Posterior cingulate gyrus (tissue), 11 donors: ENCODE results near the gene OR8K3.

ENCODE experiments used
- DNase-seq, 10 donors: peaks; one replicate each; pipeline versions ENCODE4 v3.0.0 to v3.0.0-alpha.2; 2020 to 2021; ENCODE audit warnings: mixed read lengths in 3 of 10
- intact Hi-C: fragments of 100-400 bp; cut with DNase I; formaldehyde crosslinking; loops from one replicate; pipeline ENCODE4 v1.15.1; 2023

OR8K3 gene

DNA sequence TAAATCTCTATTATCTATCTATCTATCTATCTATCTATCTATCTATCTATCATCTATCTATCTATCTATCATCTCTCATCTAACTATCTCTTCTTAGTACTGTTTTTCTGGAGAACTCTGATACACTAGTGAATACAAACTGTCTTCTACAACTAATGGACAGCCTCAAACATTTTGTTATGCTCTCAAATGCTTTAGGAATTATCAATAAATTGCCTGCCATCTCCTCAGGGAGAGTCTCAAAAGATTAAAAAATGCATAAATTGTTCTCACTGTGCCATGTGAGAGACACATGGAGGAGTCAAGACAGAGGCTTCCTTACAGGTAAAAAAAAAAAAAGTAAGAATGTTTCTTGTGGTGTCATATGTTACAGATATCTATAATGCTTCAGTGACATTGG, at the start of gene OR8K3:
OR8K3 (plus strand) TSS at position 301 of the 400 bp plus-strand sequence. CDS start 3,163 bp downstream, outside the sequence.
- no peak for DNase-seq
- intact Hi-C loops: no loop called here

DNA sequence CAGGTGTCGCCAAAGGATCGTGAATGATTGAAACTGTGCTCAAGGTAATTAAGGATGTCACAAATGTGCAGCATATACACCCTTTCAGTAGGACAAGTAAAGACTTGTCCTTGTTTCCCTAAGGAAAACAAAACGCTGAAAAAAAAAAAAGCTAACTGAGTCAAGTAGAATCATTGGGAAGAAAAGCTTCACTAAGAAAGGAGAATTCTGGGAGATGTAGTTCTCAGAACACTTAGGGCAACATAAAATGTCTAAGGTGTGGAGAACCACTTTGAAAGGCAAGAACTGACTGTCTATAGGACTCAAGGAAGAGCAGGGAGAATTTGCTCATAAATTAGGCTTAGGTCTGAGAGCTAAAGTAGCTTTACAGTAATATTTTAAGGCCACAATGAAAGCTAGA, 43.9 kb upstream of the OR8K3 start:
- intact Hi-C loops: no loop called here
- DNase-seq: no peak

DNA sequence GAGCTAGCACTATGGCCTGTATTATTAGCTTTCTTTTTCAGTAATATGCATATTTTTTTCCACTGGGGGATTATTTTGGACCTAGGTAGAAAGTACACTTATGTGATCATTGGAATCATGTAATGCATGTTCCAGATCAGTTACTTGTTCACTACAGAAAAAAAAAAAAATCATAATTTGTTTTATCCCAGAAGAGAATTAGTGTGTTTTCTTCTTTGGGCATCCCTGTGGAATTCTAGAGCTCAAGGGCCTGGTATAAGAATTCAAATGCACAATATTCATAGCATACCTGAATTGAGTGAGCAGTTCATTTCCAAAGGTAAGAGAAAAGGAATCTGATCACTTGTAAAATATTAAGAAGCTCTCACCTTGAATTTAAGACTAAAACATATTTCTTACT, 41.1 kb upstream of the OR8K3 start, which contains the start of gene OR5T1:
OR5T1 (plus strand) TSS at position 301 of the 400 bp plus-strand sequence. CDS start 1,485 bp downstream, outside the sequence.
- intact Hi-C loops: no loop called here
- no peak for DNase-seq

GRCh38 chr11:56292154-56292553, 22.8 kb upstream of the OR8K3 start, which contains the start of gene OR8H1:
OR8H1 (minus strand) TSS chr11:56292254; CDS start chr11:56291062, 1,192 bp downstream.
- intact Hi-C loops: no loop called here
- DNase-seq: no peak

DNA sequence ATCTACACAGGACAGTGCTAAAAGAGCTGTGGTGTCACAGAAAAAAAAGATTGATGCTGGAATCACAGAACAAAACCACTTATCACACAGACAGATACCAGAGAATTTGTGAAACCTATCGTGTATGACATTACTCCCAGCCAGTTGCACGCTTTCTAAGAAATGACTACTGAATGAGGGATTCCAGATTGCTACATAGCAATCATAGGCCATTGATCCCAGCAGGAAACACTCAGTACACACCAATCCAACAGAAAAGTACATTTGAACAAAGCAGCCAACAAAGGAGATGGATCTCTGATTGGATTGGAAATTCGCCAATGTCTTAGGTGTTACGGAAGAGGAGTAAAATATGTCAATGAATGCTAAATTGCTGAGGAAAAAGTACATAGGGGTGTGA, 18.0 kb upstream of the OR8K3 start:
- intact Hi-C loops: no loop called here
- DNase-seq: no peak

- intact Hi-C loops: no loop called here
- DNase-seq: peak in 1 of 10 donors; percentile 55
Observed at GRCh38 chr11:56307836-56308235, 7.1 kb upstream of the OR8K3 start.

- peak in 3 of 10 donors; percentile 53 to 71 (median 69) for DNase-seq
- intact Hi-C loops: no loop called here
Observed at GRCh38 chr11:56331861-56332491, 17.0 kb downstream of the OR8K3 start.

GRCh38 chr11:56333156-56333555, 18.2 kb downstream of the OR8K3 start:
- no peak for DNase-seq
- intact Hi-C loops: no loop called here

DNA sequence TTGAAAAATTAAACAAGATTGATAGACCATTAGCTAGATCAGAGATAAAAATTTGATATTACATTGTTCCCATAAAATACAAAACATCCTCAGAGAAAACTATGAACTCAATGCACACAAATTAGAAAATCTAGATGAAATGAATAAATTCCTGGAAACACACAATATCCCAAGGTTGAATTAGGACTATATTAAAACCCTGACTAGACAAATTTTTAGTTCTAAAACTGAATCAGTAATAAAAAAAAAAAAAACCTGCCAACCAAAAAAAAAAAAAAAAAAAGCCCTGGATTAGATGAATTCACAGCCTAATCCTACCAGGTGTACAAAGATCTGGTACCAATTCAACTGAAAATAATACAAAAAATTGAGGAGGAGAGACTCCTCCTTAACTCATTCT, 25.3 kb downstream of the OR8K3 start:
- intact Hi-C loops: no loop called here
- DNase-seq: no peak

DNA sequence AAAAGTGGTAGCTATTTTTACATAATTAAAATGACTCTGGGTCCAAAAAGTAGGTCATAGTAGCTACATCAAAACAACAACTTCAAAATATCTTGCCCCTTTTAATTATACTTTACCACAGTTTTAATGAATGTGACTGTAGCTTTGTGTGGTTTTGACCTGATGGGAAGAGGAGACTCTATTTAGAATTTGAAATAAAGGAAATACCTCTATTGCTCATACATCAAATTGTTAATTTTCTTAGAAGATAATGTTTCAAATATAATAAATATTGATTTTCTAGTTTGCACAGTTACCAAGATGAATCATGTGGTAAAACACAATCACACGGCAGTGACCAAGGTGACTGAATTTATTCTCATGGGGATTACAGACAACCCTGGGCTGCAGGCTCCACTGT, 30.8 kb downstream of the OR8K3 start, which contains the start of gene OR8K1:
OR8K1 (plus strand) TSS at position 301 of the 400 bp plus-strand sequence; CDS start at position 301, 0 bp downstream.
- intact Hi-C loops: no loop called here
- no peak for DNase-seq

- DNase-seq: no peak
- intact Hi-C loops: no loop called here
Observed at GRCh38 chr11:56353991-56354390, 39.0 kb downstream of the OR8K3 start, which contains the start of gene OR8J1. OR8J1 (plus strand) TSS chr11:56354291; CDS start chr11:56360247, 5,956 bp downstream.
